GM12892 (cell line): ENCODE measurements around the gene LRRC47.

Experiments
- POLR2A ChIP-seq: IDR thresholded peaks from 2 replicates; pipeline ENCODE4 v1.6.1; 2011; ENCODE audit warnings: low read depth, low read length, control low read depth
- POLR2AphosphoS5 ChIP-seq: IDR thresholded peaks from 2 replicates; pipeline ENCODE4 v1.6.1; 2011; ENCODE audit warnings: low read depth, low read length, control low read depth
- TAF1 ChIP-seq: IDR thresholded peaks from 2 replicates; pipeline ENCODE4 v1.6.1; 2011; ENCODE audit warnings: low read depth, mild to moderate bottlenecking, control low read depth, low read length, borderline replicate concordance

DNA sequence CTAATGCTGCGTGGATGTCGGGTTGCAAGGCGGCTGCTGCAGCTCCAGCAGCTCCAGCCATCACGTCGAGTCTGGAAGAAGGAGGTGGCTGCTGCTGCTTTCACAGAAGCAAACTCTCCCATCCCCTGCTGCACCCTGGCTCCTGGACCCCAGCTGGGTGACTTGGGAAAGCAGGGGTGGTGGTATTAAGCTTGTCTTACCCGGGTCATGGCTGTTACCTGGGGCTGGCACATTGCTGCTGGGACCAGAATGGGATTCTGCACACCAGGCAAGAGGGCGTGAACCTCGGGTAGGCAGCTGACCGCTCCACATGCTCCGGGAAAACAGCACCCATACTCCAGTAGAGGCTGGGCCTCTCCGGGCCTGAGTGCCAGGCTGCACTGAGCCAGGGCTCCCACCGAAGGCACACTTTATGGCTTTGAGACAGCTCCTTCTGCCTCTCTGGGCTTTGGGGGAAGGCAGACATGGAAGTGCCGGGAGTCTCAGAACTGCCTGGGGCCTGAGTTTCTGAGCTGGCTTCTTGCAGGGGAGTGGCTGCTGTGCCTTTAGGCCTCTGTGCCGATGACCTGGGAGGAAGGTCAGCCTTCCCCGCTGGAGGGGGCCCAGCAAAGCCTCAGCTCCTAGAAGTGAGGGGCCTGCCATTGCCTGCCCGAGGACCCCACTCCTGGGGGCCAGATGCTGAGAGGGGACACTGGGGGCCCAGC is 22.6 kb downstream of the LRRC47 start:
- TF ChIP-seq POLR2A (no peak), POLR2AphosphoS5 (no peak), TAF1 (no peak)
